ENCODE results near the gene HSD17B1.

GRCh38 chr17:42566215-42566882 is 13.6 kb downstream of the HSD17B1 start:
- no peak for TF ChIP-seq CTCF (IDR thresholded peaks at IDR 0.05)
- TF ChIP-seq POLR2A (IDR thresholded peaks at IDR 0.05) = no peak
- TF ChIP-seq POLR2AphosphoS5 (IDR thresholded peaks at IDR 0.05) = no peak
- no peak for TF ChIP-seq EP300 (IDR thresholded peaks at IDR 0.05)

Data from sigmoid colon (tissue), 4 donors.